GM12878 (cell line): ENCODE data around the gene GSTM4. TPM values are rescaled to one million over a fixed set of nuclear protein-coding genes. Genes with fewer than 3 reads are reported as not detected.
"Not testable (repeated sequence)": the region's sequence is repeated elsewhere in the genome, so short reads cannot be mapped to it uniquely, and the experiment has no call there.

Source experiments
- ATAC-seq: fragments of 200-7000 bp; cut with Tn5 transposase; 3 replicates; pipeline ENCODE4 v1.9.1; 2020; ENCODE audit warnings: mild to moderate bottlenecking, moderate library complexity
- BruUV-seq: library from RNA; stranded (reverse); fragments of 400-500 nt; replicated peaks from 2 replicates; lab custom pipeline; 2021; lab: Mats Ljungman, UMichigan
- CTCF ChIA-PET: fragments of 300-600 bp; sonication (Branson Sonifier 250); formaldehyde crosslinking; extraction: SDS; loops from one replicate; lab custom pipeline; 2021; ENCODE audit warnings: inconsistent platforms; lab: Yijun Ruan, JAX
- POLR2A ChIA-PET: fragments of 350-600 bp; formaldehyde crosslinking; extraction: SDS; loops from one replicate; lab custom pipeline; 2021; ENCODE audit warnings: inconsistent platforms; lab: Charles Lee
- RAD21 ChIA-PET: fragments of 300-600 bp; sonication (Branson Sonifier 250); formaldehyde crosslinking; loops from one replicate; lab custom pipeline; 2023; ENCODE audit warnings: antibody characterized with exemption; ENCODE audit not compliant: unreplicated experiment; lab: Charles Lee
- SMC1A ChIA-PET: fragments of 300-600 bp; sonication (Branson Sonifier 250); formaldehyde crosslinking; loops from one replicate; lab custom pipeline; 2023; ENCODE audit not compliant: unreplicated experiment, uncharacterized antibody; lab: Charles Lee
- DNase-seq: peaks from one replicate; pipeline ENCODE4 v3.0.0-alpha.2; 2011; ENCODE audit warnings: low read depth, low spot score
- FAIRE-seq: peaks from 3 replicates; lab custom pipeline; 2011; peaks lifted over from hg19 to GRCh38; lab: Jason Lieb, UNC
- H2AFZ ChIP-seq: 2 replicates; pipeline ENCODE4 v1.6.0; 2011; ENCODE audit warnings: low read depth, low read length, control low read depth; ENCODE audit not compliant: control insufficient read depth
- H3K27ac ChIP-seq: 2 replicates; pipeline ENCODE4 v1.5.1; 2011; ENCODE audit warnings: control low read depth; ENCODE audit not compliant: control insufficient read depth, insufficient read depth
- H3K27me3 ChIP-seq, 2 experiments: replicated peaks in 1 of 2; 2 replicates each; pipeline versions ENCODE4 v1.6.0 to v1.6.1; 2011; ENCODE audit warnings: low read length in 1 of 2; ENCODE audit not compliant: control insufficient read depth in 2 of 2, insufficient read depth in 2 of 2
- H3K36me3 ChIP-seq, 2 experiments: 2 replicates each; pipeline ENCODE4 v1.5.1; 2011; ENCODE audit warnings: low read length in 1 of 2; ENCODE audit not compliant: control insufficient read depth in 2 of 2, insufficient read depth in 2 of 2
- H3K4me1 ChIP-seq: 2 replicates; pipeline ENCODE4 v1.6.1; 2011; ENCODE audit warnings: mild to moderate bottlenecking, low read length, moderate library complexity, mixed read lengths; ENCODE audit not compliant: control insufficient read depth, insufficient read depth
- H3K4me2 ChIP-seq: 2 replicates; pipeline ENCODE4 v1.6.0; 2011; ENCODE audit warnings: control low read depth; ENCODE audit not compliant: control insufficient read depth, insufficient read depth
- H3K4me3 ChIP-seq: fragments of 200-600 bp; sonication (generic); 2 replicates; pipeline ENCODE4 v1.5.1; 2016
- H3K79me2 ChIP-seq: 2 replicates; pipeline ENCODE4 v1.6.0; 2011; ENCODE audit warnings: low read length; ENCODE audit not compliant: control insufficient read depth, insufficient read depth
- H3K9ac ChIP-seq: 2 replicates; pipeline ENCODE4 v1.8.0; 2011; ENCODE audit warnings: low read length, control low read depth, mixed read lengths; ENCODE audit not compliant: control insufficient read depth, insufficient read depth
- H3K9me3 ChIP-seq: replicated peaks from 3 replicates; pipeline ENCODE4 v1.5.1; 2011; ENCODE audit warnings: mild to moderate bottlenecking, low read length; ENCODE audit not compliant: control insufficient read depth, insufficient read depth
- H4K20me1 ChIP-seq: 2 replicates; pipeline ENCODE4 v1.6.0; 2011; ENCODE audit not compliant: control insufficient read depth, insufficient read depth
- BACH1 ChIP-seq: fragments of 450-650 bp; IDR thresholded peaks from 2 replicates; pipeline ENCODE4 v1.6.1; 2017; ENCODE audit warnings: mild to moderate bottlenecking, borderline replicate concordance
- CEBPZ ChIP-seq: fragments of 150-350 bp; IDR thresholded peaks from 2 replicates; pipeline ENCODE4 v1.6.1; 2016; ENCODE audit warnings: low read depth, low read length
- ETV6 ChIP-seq, 2 experiments: fragments of 450-650 bp in 1 of 2; IDR thresholded peaks in 1 of 2; conservative IDR thresholded peaks in 1 of 2; 2 replicates each; pipeline ENCODE4 v1.6.1; 2014; ENCODE audit warnings: antibody characterized with exemption in 1 of 2, borderline replicate concordance in 1 of 2, low read depth in 1 of 2, mild to moderate bottlenecking in 1 of 2, moderate library complexity in 1 of 2
- MTA3 ChIP-seq: IDR thresholded peaks from 2 replicates; pipeline ENCODE4 v1.6.1; 2012; ENCODE audit warnings: low read length, inconsistent platforms, borderline replicate concordance
- RB1 ChIP-seq: fragments of 450-650 bp; formaldehyde crosslinking; IDR thresholded peaks from 2 replicates; pipeline ENCODE4 v1.6.1; 2017; ENCODE audit warnings: mild to moderate bottlenecking, borderline replicate concordance
- TAF1 ChIP-seq: IDR thresholded peaks from 2 replicates; pipeline ENCODE4 v1.6.1; 2011; ENCODE audit warnings: mild to moderate bottlenecking, low read depth, low read length, borderline replicate concordance
- WGBS: methylation state at CpG from one replicate; pipeline ENCODE4 v1.1.6; 2016; ENCODE audit warnings: low lambda C conversion rate; ENCODE audit not compliant: insufficient replicate concordance, insufficient coverage; ENCODE audit errors: missing lambda C conversion rate; 5-methylcytosine and 5-hydroxymethylcytosine counted together
- in situ Hi-C: fragments of 300-500 bp; cut with MboI; formaldehyde crosslinking; loops from 9 replicates; pipeline ENCODE4 v1.14.3; 2018; ENCODE audit warnings: mixed read lengths
- intact Hi-C: fragments of 100-400 bp; cut with micrococcal nuclease; formaldehyde crosslinking; loops from one replicate; pipeline ENCODE4 v1.14.2; 2022; ENCODE audit not compliant: unreplicated experiment
- polyA plus RNA-seq, 11 experiments: library from polyadenylated mRNA; depleted of rRNA in 4 of 11; unstranded in 6 of 11; stranded (reverse) in 5 of 11; fragments of >200 nt; fragmentation: Nextera tagmentation in 4 of 11; fragmentation: Illumina TruSeq in 1 of 11; extraction: Ambion mirVana in 4 of 11; extraction: Trizol in 1 of 11; gene quantifications; 1 replicate in 1 of 11; 2 replicates in 10 of 11; pipeline versions ENCODE4 v1.2.1 to v1.2.3, GENCODE V29; 2011 to 2016; ENCODE audit warnings: inconsistent platforms in 2 of 11, missing spikeins in 2 of 11, low read depth in 1 of 11
- total RNA-seq, 4 experiments: library from RNA; depleted of rRNA in 3 of 4; stranded (reverse); fragments of >200 nt in 3 of 4; fragmentation: Illumina TruSeq in 1 of 4; extraction: Trizol in 1 of 4; gene quantifications; 2 replicates each; pipeline versions ENCODE4 v1.2.1 to v1.2.3, GENCODE V29; 2013 to 2021
- TF ChIP-seq, protein P1 (sequence below): IDR thresholded peaks from 2 replicates; pipeline ENCODE4 v1.6.1; 2011; ENCODE audit warnings: borderline replicate concordance, low read depth, mild to moderate bottlenecking, moderate library complexity, low read length; ENCODE audit not compliant: insufficient read depth, poor library complexity, severe bottlenecking

The GSTM4 gene
- total and polyA plus RNA-seq, 10 of the 15 experiments (the other 5 are each of a cell fraction or from before 2014, with no cell fraction given) = 14.3 to 37.2 (median 23.0) TPM

DNA sequence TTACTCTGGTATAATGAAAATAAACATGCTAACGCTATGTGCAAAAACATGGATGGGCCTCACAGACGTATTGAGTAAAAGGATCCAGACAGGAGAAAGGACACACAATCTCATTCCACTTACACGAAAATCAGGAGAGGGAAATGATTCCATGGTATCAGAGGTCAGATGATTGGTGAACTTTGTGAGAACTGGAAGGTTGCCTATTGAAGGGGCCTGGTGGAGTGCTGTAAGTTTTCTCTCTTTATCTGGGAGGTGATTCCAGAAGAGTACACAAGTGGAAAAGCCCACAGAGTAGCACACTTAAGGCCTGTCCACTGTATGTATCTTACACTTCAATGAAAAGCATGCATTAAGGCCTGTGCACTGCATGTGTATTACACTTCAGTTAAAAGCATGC lies 21.6 kb downstream of the GSTM4 start (continued):
- TF ChIP-seq ETV6 (conservative IDR thresholded peaks at IDR 0.05 in 1 of 2, IDR thresholded peaks at IDR 0.05 in 1 of 2; ENCODE audit: borderline replicate concordance in 1 of 2, low read depth in 1 of 2) = no peak
- TF ChIP-seq TAF1 = no peak
- no peak for TF ChIP-seq CEBPZ
- no peak for TF ChIP-seq RB1
- TF ChIP-seq BACH1 = no peak
- TF ChIP-seq MTA3 = no peak
- TF ChIP-seq, protein P1, sequence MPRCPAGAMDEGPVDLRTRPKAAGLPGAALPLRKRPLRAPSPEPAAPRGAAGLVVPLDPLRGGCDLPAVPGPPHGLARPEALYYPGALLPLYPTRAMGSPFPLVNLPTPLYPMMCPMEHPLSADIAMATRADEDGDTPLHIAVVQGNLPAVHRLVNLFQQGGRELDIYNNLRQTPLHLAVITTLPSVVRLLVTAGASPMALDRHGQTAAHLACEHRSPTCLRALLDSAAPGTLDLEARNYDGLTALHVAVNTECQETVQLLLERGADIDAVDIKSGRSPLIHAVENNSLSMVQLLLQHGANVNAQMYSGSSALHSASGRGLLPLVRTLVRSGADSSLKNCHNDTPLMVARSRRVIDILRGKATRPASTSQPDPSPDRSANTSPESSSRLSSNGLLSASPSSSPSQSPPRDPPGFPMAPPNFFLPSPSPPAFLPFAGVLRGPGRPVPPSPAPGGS = no peak

GRCh38 chr1:109678637-109679036 lies 22.7 kb downstream of the GSTM4 start:
- H3K79me2 ChIP-seq, DNase-seq, H3K36me3 ChIP-seq, in situ Hi-C loops, H3K9ac ChIP-seq, H2AFZ ChIP-seq, H4K20me1 ChIP-seq, ATAC-seq, intact Hi-C loops, FAIRE-seq, POLR2A ChIA-PET, H3K27me3 ChIP-seq, BruUV-seq, H3K4me1 ChIP-seq, H3K4me2 ChIP-seq, H3K9me3 ChIP-seq, H3K4me3 ChIP-seq, SMC1A ChIA-PET, H3K27ac ChIP-seq, RAD21 ChIA-PET: not testable (repeated sequence)
- CTCF ChIA-PET = interaction anchor here (0.6 kb wide), 1 partner anchor 39 kb away, joined by 3 read pairs; no protein-coding TSS in a partner anchor
- 50% methylated on average over 2 of the region's 2 CpGs for WGBS

- H3K4me2 ChIP-seq, ATAC-seq, H4K20me1 ChIP-seq, H3K4me3 ChIP-seq, H3K36me3 ChIP-seq, H3K4me1 ChIP-seq, SMC1A ChIA-PET, DNase-seq, in situ Hi-C loops, H3K9me3 ChIP-seq, BruUV-seq, H3K9ac ChIP-seq, H2AFZ ChIP-seq, H3K27ac ChIP-seq, FAIRE-seq, H3K79me2 ChIP-seq, RAD21 ChIA-PET, H3K27me3 ChIP-seq, POLR2A ChIA-PET: not testable (repeated sequence)
- whole genome bisulfite sequencing = 88% methylated on average over 6 of the region's 6 CpGs
- intact Hi-C loops = loop anchor here (5.0 kb wide), 1 partner anchor 42 kb away; no protein-coding TSS in a partner anchor
- CTCF ChIA-PET = interaction anchor here (1.1 kb wide), 1 partner anchor 29 kb away, joined by 3 read pairs; the partner anchor contains the start of gene GSTM4
These were observed 28.9 kb downstream of the GSTM4 start for GRCh38 chr1:109684777-109685176.
